ENCODE results near the gene RIMBP2.

Gene RIMBP2

DNA sequence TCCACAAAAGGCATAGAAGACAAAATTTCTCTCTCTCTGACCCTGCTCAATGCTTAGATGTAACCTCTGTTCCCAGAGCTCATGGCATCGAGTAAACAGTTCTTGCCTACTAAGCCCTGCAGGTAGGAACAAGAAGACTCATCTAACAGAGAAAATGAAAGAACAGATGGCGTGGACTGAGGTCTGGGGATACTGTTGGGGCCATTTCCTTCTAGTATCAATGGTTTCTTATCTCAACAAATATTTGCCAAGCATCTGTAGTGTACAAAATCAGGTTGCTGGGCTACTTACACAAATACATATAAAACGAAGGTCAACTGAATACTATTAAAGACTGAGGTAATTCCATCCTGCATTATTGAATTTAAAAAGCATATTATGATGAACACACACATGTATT, 93.3 kb downstream of the RIMBP2 start:
- no peak for DNase-seq

DNA sequence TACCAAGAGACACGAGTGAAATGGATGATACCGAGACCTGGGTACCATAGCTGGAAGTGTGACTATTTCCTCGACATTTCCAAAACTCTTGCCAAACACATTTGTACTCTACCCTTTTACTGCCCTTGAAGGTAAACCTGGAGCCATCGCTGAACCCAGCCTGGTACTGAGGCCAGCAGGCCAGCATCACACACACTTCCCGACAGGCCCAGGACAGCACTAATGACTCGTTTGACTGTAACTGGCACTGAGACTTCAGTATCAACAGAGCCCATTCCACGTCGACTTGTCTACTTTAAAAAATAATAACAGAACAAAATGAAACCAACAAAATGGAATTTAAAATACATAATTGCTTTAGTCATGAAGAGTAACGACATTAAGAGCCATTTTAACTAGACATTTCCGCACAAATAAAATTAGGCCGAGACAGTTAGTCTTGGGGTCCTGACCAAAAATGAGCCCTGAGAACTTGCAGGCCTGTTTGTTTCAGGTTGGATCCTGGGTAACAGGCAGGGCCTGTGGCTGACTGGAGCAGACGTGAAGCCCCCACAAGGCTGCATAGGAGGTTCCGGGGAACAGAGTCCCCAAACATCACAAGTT, 94.3 kb downstream of the RIMBP2 start:
- DNase-seq, result no peak

DNA sequence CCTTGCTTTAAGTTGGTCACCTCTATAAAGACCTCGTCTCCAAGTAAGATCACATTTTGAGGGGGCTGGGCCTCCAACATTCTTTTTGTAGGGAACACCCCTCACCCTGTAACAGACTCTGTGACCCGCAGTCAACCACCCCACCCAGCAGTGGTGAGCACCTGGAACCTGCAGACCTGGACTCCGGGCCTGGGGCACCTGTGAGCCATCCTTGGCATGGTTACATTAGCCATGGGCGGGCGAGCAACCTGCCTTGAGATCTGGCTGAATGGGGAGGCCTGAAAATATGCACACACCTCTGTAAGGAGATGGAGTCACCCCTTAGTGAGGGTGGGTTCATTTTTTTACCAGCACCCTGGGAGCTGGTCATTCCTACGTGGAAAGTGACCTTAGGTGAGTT, 95.3 kb downstream of the RIMBP2 start:
- no peak for DNase-seq

DNA sequence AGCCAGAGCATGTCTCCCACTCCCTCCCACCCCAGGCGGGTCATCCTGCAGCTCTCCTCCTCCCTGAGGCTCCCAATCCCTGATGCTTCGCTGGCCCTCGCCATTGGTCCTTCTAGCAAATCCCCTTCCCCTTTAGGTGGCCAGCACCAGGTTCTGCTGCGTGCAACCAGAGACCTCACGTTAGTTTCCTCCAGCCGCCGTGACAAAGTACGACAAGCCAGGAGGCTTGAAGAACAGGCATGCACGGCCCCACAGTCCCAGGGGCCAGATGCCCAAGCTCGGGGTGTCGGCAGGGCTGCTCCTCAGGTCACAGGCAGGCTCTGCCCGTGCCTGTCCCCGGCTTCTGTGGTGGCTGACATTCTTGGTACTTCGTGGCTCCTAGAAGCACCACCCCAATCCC, 95.8 kb downstream of the RIMBP2 start:
- DNase-seq, result no peak

DNA sequence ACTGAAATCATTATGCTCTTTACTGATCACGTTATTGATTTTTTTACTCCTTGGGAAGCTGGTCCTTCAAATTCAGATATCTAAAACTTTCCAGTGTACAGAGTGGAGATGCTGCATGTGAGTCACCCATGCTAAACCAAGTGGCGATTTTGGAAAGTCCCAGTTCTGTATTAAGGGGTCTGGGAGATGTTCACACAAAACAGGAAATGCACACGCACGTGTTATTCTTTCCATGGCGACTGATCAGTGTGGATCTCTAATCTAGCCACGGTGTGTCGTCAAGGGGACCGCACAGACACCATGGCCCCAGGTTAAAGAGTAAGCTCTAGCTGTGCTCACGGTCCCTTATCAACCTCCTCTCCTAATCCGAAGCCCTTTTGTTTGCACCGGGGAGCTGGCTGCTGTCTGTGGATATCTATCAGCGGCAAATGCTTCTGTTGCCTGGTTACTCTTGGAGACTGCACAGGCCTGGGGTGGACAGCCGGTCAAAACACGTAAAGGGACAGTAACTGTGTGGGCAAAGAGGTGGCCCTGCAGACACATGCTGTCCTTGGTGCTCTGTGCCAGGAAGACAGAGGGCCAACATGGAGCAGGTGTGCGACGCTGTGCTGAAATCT, 96.6 kb downstream of the RIMBP2 start:
- DNase-seq, result no peak

DNA sequence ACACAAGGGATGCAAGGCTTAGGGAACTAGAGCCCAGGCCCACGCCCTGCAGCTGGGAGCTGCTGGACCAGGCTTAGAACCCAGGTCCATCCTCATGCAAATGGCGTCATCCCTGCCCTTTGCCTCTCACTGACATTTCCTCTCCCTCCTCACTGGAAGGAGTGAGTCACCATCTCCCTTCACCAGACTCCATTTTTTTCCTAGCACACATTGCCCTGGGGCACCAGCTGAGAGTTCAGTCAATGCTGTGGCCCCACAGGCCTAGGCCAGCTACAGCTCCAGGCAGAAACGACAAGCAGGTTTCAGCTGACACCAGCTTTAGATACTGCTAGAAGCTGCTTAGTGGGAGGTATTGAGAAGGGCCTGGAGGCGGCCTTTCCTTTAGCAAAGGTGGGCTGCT, 98.9 kb downstream of the RIMBP2 start:
- DNase-seq, result no peak

DNA sequence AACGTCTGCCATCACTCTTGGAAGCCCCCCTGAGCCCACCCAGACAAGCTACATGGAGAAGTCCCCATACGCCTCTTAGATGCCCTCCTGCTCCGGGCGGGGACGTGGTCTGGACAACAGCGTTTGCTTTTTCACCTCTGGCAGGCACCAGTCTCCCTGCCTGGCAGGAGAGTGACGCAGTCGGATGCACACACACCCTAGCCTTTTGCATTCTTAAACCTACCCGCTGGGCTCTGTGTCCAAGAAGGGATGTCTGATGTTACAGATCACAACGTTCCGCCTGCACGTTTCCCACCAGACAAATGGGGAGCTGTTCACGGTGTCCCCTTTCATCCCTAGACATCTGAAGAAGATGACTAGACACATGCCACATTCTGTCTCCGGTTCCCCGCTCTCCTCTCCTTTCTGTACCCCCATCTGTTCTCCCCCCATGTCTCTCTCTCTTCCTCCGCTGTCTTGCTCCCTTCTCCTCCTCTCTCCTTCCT, 100.2 kb downstream of the RIMBP2 start:
- DNase-seq, result no peak

DNA sequence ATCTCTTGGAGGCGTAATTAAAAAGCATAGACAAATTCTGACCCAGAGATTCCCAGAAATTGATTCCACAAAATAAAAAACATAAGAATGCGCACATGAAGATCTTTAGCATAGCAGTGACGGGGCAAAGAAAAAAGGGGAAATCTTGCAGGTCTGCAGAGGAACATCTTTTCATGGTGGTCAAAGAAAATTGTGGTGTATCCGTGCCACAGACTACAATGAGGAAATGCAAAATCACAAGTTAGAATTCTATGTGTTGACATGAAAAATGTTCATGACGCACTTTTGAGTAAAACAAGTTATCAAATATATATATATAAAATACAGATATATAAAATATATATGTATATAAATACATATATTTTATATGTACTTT, 101.6 kb downstream of the RIMBP2 start:
- no peak for DNase-seq

DNA sequence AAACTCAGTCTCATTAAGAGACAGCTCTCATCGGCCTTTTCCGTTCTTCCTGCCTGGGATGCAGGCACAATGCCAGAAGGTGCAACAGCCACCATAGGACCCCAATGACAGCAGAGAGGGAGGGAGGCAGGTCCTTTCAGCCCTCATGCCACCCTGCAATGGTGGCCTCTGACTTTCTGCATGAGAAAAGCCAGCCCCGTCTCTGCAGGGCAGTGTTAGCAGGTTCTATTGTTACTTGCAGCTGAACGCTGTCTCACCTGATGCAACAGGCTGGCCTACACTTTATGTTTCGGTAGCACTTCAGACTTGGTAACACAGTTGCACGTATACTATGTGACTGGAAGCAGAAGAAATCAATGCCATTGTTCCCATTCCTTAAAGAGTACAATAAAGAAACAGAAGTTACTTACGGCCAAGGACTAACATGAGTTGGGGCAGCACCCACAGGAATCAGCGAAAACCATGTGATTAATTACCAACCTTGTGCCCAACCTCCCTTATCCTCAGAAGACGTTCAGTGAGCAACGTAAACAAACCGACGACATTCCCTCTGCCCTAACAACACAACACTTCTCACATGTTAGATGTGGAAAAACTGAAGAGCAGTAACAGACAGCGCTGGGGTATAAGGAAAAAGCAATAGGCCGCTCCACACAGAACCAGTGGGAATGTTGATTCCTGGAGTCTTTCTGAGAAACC, 102.1 kb downstream of the RIMBP2 start:
- no peak for DNase-seq

DNA sequence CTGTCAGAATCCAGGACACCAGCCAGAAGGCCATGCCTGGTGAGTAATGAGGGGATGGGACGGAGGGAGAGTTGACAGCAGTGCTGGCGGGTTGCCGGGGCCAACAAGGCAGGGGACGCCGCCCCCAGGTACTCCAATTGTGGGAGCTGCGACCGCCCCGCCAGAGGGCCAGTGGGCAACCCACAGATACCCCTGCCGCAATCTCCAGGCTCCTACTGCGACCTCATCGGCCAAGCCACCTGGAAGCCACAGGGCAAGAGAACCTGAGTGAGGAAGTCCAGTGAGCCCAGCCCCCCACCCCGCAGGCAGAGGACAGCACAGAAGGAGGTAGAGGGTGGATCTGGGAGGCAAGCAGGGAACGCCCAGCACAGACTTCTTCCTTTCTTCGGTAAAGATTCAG, 103.0 kb downstream of the RIMBP2 start:
- no peak for DNase-seq

DNA sequence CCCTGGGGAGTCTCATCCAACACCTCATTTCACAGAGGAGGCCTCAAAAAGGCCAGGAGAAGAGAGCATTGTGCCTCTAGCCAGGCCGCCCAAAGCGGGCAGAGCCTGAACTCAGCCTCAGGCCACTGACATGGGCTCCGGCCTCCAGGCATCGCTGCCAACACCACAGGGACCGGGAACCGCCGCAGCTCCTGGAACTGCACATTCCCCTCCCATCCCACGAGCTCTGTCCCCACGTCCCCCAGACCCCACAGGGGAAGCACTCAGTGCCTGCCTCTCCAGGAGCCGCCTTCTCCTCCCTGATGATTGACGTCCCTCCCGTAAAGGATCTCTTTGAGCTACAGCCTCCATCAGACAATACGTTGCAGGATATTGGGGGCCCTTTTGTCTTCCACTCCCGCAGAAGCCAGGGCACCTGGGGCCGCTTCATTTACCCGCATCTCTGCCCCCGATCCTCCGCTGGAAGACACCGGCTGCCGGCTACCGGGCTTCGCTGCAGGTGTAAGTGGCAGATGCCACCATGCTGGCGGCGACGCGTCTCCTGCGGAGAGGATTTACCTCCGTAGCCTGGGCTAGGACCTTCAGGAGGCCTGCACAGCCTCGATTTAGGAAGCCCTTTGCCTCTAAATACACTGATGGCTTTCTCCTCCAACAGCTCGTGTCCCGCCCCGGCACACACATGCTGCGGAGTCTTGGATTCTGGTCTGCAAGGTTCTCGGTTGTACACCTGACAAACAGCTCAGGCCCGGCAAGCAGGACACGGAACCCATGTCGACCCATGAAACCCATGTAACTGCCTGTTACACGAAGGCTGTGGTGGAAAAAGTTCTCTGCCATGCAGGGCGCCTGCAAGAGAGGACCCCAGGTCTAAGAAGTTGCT, 104.8 kb downstream of the RIMBP2 start:
- DNase-seq, result no peak

DNA sequence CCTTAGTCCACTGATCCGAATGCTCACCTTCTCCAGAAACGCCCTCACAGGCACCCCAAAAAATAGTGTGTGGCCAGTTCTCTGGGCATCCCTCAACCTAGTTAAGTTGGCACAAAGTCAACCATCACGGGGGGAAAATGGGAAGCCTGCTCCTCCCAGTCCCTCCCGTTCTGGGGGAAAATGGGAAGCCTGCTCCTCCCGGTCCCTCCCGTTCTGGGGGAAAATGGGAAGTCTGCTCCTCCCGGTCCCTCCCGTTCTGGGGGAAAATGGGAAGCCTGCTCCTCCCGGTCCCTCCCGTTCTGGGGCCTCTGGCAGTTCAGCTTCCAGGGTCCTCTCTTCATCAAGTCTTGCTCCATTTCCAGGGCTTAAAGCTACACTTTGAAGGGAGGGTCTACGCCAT, 106.1 kb downstream of the RIMBP2 start:
- no peak for DNase-seq

DNA sequence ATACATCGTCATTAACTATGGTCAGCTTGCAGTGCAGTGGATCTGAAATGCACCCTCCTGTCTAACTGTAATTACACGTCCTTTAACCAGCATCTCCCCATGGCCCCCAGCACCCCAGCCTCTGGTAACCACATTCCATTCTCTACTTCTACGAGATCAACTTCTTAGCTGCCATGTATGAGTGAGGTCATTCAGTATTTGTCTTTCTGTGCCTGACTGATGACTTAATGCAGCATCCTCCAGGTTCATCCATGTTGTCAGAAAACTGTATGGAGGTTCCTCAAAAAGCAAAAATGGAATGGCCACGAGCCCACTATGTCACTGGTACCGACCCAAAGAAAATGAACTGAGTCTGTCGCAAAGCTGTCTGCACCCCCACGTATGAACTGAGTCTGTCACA, 107.3 kb downstream of the RIMBP2 start:
- DNase-seq, result no peak

DNA sequence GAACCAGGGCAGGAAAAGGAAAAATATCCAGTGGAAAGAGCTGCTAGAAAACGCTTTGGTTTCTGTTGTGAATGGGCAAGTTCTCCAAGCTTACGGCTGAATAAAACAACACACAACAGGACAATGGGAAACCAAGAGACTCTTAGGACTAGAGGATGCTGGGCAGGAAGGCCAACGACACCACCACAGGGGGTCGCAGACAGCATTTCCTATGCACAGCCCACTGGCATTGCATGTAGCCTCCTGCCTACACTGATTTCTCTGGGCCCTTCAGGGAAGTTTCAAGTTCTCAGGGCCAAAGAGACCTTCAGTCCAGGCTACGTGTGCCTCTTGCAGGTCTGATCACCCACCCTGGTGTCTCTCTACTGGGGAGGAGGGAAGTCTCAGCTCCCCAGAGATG, 108.0 kb downstream of the RIMBP2 start:
- no peak for DNase-seq

DNA sequence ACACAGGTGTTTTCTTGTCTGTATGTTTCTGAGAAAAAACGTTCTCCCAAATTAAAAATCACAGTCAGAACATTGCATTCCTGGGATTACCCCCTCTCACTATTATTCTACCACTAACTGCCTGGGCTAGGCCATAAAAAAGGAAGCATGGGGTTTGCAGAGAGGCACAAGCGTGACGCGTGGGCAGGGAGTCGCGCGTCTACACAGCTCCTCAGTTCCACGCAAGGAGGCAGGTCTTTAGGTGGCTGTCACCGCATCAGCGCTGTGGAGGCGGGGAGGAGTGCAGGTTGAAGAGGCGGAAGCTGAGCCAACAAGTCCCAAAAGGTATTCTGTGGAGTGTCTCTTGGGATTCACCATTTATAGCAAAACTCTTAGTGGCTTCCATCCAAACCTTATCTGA, 109.9 kb downstream of the RIMBP2 start:
- DNase-seq, result no peak

DNA sequence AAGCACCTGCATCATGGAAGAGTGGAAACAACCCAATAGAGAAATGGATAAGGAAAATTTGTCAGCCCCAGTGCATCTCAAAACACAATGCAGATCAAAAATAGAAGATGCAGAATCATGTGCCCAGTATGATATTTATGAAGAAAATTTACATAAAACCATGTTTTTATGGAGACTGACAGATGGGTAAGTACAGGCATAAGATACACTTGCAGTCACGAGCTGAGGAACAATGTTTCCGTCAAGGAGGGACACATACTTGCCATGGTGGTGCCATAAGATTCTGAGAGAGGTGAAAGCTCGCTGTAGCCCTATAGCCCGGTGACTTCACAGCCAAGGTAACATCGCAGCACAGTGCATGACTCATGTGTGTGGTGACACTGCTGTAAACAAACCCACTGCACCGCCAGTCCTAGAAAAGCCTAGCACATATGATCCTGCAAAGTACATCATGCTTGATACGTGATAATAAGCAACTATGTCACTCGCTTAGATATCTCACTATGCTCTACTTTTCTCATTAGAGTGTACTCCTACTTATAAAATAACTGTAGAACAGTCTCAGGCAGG, 112.6 kb downstream of the RIMBP2 start:
- no peak for DNase-seq

DNA sequence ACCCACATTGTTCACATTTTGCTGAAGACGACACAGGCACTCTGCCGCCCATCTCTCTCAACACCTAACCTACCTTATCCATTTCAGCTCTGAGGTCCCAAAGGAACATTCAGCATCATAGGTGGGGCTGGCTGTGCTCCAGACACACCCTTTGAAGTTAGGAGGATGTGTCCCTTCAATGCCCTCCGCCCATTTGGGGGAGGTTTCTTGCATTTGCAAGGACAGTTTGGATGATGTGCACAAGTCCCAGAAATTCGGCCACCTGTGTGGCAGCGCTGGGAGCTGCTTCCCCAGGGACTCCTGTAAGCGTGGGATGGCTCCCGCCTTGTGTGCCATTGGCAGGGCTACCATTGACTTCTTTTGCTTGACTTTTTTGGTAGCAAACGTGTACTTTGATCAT, 113.8 kb downstream of the RIMBP2 start:
- DNase-seq, result no peak

DNA sequence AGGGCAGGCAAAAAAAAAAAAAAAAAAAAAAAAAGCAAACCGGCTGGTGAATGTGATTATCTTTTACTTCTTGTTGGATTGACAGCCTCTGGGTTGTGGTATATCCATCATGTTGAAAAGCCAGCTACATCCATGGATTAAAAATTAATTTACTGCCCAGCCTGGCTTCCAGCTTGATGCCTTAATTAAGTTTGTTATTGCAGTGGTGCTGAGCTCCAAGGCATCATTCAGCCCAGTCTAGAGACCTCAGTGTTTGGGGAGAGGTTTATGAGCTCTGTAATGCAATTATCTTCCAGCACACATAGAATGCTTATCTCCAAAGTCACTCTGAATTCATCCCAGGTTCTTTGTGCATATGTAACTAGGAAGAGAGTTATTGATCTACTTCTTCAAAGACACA, 114.8 kb downstream of the RIMBP2 start:
- no peak for DNase-seq

DNA sequence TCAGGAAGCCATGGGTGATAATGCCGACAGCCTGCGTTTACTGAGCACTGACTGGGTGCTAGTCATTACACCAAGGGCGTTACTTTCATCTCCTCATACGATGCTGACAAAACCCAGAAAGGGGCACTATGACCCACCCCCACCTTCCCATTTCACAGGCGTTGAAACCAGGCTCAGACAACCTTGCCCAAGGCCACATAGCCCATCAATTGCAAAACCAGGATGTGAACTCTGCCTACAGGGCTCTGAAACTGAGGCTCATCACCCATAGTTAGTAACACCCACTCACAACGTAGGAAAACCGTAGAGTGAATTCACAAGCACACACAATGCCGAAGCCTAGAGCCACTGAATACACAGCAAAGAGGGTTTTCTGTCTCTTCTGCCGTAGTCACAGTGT, 119.9 kb downstream of the RIMBP2 start:
- no peak for DNase-seq

DNA sequence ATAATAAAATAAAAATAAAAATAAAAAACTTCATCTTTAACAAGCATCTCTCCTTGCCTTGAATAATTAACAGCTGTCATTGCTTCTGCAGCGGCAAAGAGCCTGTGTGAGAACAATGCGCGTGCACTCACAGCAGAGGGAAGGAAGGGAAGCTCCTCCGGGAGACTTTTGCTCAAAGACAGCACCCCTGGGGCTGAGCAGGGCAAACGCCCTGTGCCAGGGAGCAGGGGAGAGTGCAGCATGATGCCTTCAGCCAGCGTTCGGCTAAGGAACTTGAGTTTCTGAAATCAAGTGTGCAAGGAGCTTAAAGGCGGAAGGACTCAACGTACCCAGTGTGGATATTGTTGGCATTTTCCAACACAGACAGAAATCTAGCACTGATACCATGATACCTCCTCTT, 120.5 kb downstream of the RIMBP2 start:
- DNase-seq, result no peak

DNA sequence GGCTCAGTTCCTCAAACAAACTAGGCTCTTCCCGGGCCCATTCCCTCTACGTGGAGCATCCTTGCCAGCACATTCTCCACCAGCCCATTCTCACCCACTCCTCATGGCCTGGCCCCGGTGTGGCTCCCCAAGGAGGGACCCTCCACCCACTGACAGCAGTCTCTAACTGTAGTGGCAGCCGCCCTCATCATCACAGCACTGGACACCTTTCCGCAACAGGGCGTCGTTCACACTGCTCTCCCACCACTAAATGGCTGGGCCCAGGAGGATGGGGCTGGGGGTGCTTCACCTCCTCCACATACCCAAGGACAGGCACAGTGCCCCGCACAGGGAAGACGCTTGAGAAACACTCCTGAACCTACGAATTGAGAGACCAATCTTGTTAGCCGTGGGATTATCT, 123.0 kb downstream of the RIMBP2 start:
- no peak for DNase-seq

DNA sequence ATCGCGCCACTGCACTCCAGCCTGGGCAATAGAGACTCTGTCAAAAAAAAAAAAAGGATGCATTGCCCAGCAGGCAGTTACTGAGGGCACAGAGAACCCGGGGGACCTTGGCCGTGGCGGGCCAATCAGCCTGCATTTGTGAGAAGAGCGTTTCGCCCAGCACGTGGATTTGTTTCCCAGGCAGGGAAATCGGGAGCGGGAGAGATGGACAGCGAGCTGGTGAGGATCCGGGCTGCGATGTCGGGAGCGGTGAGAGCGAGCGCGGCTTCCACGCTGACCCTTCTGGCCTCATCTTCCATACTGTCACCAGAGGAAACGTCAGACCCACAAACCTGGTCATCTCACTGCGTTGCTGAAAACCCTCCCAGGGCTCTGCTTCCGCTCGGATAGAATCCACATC, 123.5 kb downstream of the RIMBP2 start:
- no peak for DNase-seq

DNA sequence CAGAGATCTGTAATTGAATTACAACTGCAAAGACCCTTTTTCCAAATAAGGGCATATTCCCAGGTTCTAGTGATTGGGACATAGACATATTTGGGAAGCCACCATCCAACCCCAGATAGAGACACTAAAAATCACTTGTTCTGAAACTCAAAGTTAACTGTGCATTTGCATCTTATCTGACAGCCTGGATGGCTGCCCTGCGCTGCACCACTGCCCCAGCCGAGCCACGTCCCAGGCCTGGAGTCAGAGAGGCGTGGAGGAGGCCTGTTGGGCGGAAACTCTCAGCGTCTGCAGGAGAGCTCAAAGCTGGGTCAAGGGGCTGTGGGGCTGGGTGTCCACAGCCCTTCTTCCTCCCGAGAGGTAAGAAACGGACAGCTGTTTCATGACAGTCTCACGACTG, 124.4 kb downstream of the RIMBP2 start:
- no peak for DNase-seq

All from activated effector memory CD4-positive, alpha-beta T cell treated with Interleukin-2 at 50 U/mL for 16 hours (primary cell).